Dendritic cell treated with granulocyte-macrophage colony-stimulating factor and Interleukin-4, amounts not matched to agents 40 ng/mL and 50 ng/mL, for 4 days (primary cell): Measurements from ENCODE around the gene COQ8B.
A peak's percentile ranks its signal among the peaks of the same experiment; 100 is the strongest.
"Not testable (repeated sequence)": the region's sequence is repeated elsewhere in the genome, so short reads cannot be mapped to it uniquely, and the experiment has no call there.

Source experiments
- H3K27ac Mint-ChIP-seq: one replicate; pipeline ENCODE4 v1.8.0; 2022; ENCODE audit warnings: mild to moderate bottlenecking, mixed read lengths
- H3K27me3 Mint-ChIP-seq: one replicate; pipeline ENCODE4 v1.8.0; 2022; ENCODE audit warnings: mild to moderate bottlenecking, mixed read lengths
- H3K36me3 Mint-ChIP-seq: one replicate; pipeline ENCODE4 v1.8.0; 2022; ENCODE audit warnings: low read depth, mixed read lengths
- H3K4me1 Mint-ChIP-seq: one replicate; pipeline ENCODE4 v1.8.0; 2022; ENCODE audit warnings: low read depth, mixed read lengths
- H3K4me3 Mint-ChIP-seq: one replicate; pipeline ENCODE4 v1.8.0; 2022; ENCODE audit warnings: mild to moderate bottlenecking, moderate library complexity, mixed read lengths
- H3K9me3 Mint-ChIP-seq: one replicate; pipeline ENCODE4 v1.8.0; 2022; ENCODE audit warnings: mixed read lengths
- intact Hi-C: fragments of 100-400 bp; cut with micrococcal nuclease; formaldehyde crosslinking; loops from one replicate; pipeline ENCODE4 v1.15.0; 2022

COQ8B gene

DNA sequence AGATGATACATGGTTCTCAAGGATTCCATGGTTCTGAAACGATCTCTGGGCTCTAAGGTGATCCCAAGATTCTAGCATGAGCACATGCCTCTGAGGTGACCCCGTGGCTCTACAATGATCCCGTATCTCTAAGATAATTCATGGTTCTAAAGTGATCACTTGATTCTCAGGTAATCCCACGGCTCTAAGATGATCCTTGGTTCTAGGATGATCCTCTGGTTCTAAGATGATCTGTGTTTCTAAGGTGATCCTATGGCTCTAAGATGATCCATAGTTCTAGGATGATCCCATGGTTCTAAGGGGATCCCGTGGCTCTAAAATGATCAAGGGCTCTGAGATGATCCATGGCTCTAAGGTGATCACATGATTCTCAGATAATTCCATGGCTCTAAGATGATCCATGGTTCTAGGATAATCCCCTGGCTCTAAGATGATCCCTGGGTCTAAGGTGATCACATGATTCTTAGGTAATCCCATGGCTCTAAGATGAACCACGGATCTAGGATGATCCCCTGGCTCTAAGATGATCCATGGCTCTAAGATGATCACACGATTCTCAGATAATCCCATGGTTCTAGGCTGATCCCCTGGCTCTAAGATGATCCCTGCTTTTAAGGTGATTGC lies 47.6 kb downstream of the COQ8B start:
- Mint-ChIP-seq H3K27me3 (no peaks in the 10 kb centered on the region), H3K36me3 (peaks cover 14% of the 10 kb centered on the region), H3K4me3 (no peak overlapping the region), H3K4me1 (peaks cover under 1% of the 10 kb centered on the region), H3K9me3 (no peaks in the 10 kb centered on the region), H3K27ac (no peak overlapping the region)
- intact Hi-C loops, result no loop called here

DNA sequence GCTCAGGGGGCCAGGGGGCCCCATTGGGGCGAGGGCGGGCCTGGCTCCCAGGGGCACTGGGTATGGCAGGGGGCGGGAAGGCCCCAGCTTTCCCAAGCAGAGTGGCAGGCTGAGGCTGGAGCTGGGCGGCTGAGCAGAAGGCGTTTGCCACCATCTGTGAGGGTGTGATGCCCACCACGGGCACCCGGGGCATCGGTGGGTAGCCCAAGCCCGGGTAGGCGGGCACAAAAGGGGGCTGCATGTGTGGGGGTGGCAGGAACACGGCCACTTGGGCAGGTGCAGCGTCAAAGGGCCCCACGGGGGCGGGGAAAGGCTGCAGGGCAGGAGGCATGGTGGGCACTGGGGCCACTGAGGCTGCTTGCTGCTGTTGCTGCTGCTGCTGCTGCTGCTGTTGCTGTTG lies 49.1 kb downstream of the COQ8B start:
- Mint-ChIP-seq H3K4me1 (peaks cover 15% of the 10 kb centered on the region), H3K27ac (no peak overlapping the region), H3K4me3 (no peak overlapping the region), H3K36me3 (peaks cover 14% of the 10 kb centered on the region), H3K27me3 (peaks cover 2% of the 10 kb centered on the region), H3K9me3 (no peaks in the 10 kb centered on the region)
- intact Hi-C loops, result no loop called here

DNA sequence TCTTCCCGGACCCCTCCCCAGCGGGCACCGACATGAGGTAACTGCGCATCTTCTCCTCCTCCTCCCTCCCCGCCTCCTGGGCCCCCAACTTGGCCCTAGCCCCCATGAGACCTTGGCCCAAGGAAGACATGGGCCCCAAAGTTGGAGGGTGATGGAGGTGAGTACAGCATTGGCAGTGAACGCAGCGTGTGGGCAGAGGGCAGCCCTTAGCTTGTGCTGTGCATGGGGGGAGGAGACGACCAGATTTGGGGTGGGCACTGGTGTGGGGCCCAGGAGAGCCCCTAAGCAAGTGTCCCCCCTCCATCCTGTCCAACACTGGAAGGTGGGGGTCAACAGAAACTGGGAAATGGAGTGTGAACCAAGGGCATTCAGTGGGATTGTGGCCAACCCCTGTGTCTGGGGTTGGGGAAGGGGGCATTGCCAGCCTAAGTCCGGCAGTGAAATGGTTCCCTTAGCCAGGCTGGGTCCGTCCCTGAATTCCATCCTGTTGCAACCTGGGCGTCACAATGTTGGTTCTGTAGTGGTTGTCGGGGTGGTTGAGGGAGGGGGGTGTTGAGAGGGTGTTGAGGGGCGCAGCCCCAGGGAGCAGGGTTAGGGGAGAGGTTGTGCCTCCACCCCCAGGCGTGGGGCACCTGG lies 49.8 kb downstream of the COQ8B start:
- no peaks in the 10 kb centered on the region for H3K9me3 Mint-ChIP-seq
- intact Hi-C loops, result no loop called here
- no peak overlapping the region for H3K27ac Mint-ChIP-seq
- H3K4me3 Mint-ChIP-seq, result no peak overlapping the region
- H3K4me1 Mint-ChIP-seq, result peaks cover 21% of the 10 kb centered on the region
- peaks cover 14% of the 10 kb centered on the region for H3K36me3 Mint-ChIP-seq
- peaks cover 2% of the 10 kb centered on the region for H3K27me3 Mint-ChIP-seq

DNA sequence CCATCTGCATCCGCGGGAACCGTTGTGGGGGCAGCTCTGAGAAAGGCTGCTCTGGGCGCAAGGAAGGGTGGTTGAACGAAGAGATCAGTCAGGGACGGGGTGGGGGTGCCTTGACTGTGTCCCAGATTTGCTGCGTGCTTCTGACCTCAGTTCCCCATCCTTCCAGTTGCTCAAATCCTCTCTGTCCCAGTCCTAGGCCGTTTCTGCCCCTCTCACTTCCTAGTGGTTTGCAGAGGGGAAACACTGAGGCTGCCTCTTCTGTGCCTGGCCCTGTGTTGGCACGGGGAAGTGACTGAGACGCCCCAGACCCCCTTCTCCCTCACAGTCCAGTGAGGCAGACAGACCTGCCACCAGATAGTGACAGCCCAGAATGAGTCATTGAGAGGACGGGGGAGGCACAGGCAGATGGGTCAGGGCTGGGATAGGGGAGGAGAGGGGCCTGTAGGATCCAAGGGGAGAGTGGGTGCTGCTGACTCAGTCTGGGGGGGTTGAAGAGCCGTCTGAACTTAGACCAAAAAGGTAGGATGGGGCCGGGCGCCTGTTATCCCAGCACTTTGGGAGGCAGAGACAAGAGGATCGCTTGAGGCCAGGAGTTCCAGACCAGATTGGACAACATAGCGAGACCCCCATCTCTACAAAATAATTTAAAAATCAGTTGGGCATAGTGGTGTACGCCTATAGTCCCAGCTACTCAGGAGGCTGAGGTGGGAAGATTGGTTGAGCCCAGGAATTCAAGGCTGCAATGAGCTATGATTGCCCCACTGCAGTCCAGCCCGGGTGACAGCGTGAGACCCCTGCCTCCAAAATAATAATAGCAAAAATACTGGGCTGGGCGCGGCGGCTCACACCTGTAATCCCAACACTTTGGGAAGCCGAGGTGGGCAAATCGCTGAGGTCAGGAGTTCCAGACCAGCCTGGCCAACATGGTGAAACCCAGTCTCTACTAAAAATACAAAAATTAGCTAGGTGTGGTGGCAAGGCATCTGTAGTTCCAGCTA lies 52.7 kb downstream of the COQ8B start:
- Mint-ChIP-seq H3K27me3 (peaks cover 6% of the 10 kb centered on the region), H3K27ac (peak overlapping the region; percentile 79), H3K4me3 (peak overlapping the region; percentile 81), H3K4me1 (peaks cover 21% of the 10 kb centered on the region), H3K36me3 (peaks cover 14% of the 10 kb centered on the region), H3K9me3 (no peaks in the 10 kb centered on the region)
- intact Hi-C loops, result loop anchor here (2.0 to 5.0 kb wide), 4 partner anchors 27 to 481 kb away; partner anchors contain the start of gene NUMBL

DNA sequence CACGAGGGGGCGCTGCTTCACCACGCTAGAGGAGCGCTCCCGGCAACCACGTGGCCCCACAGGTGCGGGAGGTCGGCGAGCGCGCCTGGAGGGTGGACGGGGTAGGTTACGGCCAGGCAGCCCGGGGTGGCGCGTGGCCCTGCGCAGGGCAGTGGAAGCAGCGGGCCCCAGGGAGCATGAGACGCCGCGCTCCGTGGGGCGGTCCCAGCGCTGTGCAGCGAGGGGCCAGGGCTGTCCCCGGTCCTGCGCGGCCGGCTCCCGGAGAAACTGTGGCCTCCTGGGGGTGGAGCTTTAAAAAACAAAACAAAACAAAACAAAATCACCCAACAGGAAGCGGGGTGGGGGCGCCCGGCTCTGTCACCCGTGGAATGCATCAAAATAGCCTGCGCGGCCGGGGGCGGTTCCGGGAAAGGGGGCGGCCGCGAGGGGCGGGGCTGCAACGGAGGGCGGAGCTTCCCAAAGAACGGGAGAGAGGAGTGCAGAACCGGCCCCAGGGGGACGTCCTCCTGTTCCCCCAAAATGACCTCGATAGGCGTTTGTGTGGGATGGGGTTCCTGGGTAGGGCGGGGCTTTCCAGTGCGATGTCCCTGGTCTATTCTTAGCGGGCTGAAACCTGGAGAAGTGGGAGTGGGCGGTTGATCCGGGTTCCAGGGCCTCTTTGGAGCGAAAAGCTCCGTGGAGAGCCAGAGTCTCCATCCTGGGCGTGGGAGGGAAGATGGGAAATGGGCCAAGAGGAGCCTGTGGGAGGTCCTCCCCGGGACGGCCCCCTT lies 53.6 kb downstream of the COQ8B start:
- H3K4me1 Mint-ChIP-seq, result peaks cover 21% of the 10 kb centered on the region
- peak overlapping the region; percentile 81 for H3K4me3 Mint-ChIP-seq
- peaks cover 14% of the 10 kb centered on the region for H3K36me3 Mint-ChIP-seq
- no peaks in the 10 kb centered on the region for H3K9me3 Mint-ChIP-seq
- peaks cover 6% of the 10 kb centered on the region for H3K27me3 Mint-ChIP-seq
- peak overlapping the region; percentile 79 for H3K27ac Mint-ChIP-seq
- intact Hi-C loops, result loop anchor here (2.0 to 5.0 kb wide), 4 partner anchors 28 to 482 kb away; partner anchors contain the start of gene NUMBL

DNA sequence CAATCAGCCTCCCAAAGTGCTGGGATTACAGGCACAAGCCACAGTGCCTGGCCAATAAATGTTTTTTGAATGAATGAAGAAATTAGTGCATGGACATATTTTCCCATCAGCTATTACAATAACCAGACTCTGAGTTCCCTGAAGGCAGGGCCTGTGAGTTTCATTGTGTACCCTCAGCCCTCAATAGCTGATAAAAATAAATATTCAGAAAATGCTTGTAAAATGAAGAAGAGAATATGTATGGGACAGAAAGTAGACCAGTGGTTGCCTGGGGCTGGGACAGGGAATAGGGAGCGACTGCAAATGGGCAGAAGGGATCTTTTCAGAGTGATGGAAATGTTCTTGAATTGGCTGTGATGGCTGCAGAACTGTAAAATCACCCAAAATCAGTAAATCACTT lies 55.1 kb downstream of the COQ8B start:
- peaks cover under 1% of the 10 kb centered on the region for H3K36me3 Mint-ChIP-seq
- intact Hi-C loops, result loop anchor here (2.0 to 5.0 kb wide), 4 partner anchors 29 to 483 kb away; partner anchors contain the start of gene NUMBL
- H3K27ac Mint-ChIP-seq, result no peak overlapping the region
- H3K4me3 Mint-ChIP-seq, result no peak overlapping the region
- H3K4me1 Mint-ChIP-seq, result peaks cover 21% of the 10 kb centered on the region
- peaks cover 9% of the 10 kb centered on the region for H3K27me3 Mint-ChIP-seq
- no peaks in the 10 kb centered on the region for H3K9me3 Mint-ChIP-seq

DNA sequence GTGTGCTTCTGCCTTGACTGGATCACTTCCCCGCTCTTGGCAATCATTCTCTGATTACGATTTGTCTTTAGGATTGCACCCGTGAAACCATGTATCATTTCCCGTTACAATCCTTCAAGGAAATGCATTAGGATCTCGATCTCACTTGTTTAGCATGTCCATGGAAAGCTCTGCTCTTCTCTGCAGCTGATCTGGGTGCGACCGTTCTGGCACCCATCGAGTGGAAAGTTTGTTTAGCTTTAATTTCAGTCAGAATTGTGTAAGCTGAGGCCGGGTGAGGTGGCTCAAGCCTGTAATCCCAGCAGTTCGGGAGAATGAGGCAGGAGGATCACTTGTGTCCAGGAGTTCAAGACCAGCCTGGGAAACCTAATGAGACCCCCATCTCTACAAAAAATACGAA lies 57.1 kb downstream of the COQ8B start:
- H3K4me1 Mint-ChIP-seq, result peaks cover 21% of the 10 kb centered on the region
- H3K4me3 Mint-ChIP-seq, result no peak overlapping the region
- no peak overlapping the region for H3K27ac Mint-ChIP-seq
- intact Hi-C loops, result no loop called here
- no peaks in the 10 kb centered on the region for H3K36me3 Mint-ChIP-seq
- H3K9me3 Mint-ChIP-seq, result no peaks in the 10 kb centered on the region
- H3K27me3 Mint-ChIP-seq, result peaks cover 11% of the 10 kb centered on the region

DNA sequence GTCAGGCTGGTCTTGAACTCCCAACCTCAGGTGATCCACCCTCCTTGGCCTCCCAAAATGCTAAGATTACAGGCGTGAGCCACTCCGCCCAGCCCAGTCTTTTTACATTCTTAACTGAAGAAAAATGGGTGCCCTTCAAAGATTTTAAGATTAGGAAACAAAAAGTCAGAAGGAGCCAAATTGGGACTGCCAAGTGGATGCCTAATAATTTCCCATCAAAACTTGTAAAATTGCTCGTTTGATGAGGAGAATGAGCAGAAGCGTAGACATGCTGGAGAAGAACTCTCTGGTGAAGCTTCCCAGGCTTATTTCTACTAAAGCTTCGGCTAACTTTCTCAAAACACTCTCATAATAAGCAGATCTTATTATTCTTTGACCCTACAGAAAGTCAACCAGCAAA lies 57.6 kb downstream of the COQ8B start:
- intact Hi-C loops, result no loop called here
- Mint-ChIP-seq H3K36me3 (no peaks in the 10 kb centered on the region), H3K9me3 (no peaks in the 10 kb centered on the region), H3K27ac (no peak overlapping the region), H3K27me3 (peaks cover 11% of the 10 kb centered on the region), H3K4me1 (peaks cover 21% of the 10 kb centered on the region), H3K4me3 (no peak overlapping the region)

DNA sequence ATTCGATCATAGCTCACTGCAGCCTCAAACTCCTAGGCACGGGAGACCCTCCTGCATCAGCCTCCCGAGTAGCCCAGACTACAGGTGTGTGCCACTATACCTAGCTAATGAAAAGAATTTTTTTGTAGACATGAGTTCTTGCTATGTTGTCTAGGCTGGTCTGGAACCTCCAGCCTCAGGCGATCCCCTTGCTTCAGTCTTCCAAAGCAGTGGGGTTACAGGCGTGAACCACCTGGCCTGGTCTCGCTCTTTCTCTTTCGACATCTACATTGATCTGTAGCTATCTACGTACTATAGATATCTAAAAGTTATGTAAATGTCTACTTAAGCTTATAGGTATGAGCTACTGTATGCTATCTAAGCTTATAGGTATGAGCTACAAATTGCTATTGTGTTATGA lies 58.7 kb downstream of the COQ8B start:
- no peak overlapping the region for H3K27ac Mint-ChIP-seq
- no peak overlapping the region for H3K4me3 Mint-ChIP-seq
- no peaks in the 10 kb centered on the region for H3K36me3 Mint-ChIP-seq
- no peaks in the 10 kb centered on the region for H3K9me3 Mint-ChIP-seq
- peaks cover 9% of the 10 kb centered on the region for H3K27me3 Mint-ChIP-seq
- peaks cover 10% of the 10 kb centered on the region for H3K4me1 Mint-ChIP-seq
- intact Hi-C loops, result no loop called here

DNA sequence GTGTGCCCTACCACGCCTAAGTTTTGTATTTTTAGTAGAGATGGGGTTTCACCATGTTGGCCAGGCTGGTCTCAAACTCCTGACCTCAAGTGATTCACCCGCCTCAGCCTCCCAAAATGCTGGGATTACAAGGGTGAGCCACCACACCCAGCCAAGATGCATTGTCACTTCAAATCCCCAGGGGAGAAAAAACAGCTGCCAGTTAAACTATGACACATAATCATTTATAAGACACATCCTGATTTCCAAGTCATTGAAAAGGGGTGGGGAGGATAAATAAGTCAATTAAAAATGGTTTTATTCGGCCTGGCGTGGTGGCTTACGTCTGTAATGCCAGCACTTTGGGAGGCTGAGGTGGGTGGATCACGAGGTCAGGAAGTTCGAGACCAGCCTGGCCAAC lies 61.0 kb downstream of the COQ8B start:
- H3K36me3 Mint-ChIP-seq, H3K9me3 Mint-ChIP-seq, H3K27me3 Mint-ChIP-seq, H3K4me1 Mint-ChIP-seq, H3K27ac Mint-ChIP-seq, H3K4me3 Mint-ChIP-seq, intact Hi-C loops: not testable (repeated sequence)

DNA sequence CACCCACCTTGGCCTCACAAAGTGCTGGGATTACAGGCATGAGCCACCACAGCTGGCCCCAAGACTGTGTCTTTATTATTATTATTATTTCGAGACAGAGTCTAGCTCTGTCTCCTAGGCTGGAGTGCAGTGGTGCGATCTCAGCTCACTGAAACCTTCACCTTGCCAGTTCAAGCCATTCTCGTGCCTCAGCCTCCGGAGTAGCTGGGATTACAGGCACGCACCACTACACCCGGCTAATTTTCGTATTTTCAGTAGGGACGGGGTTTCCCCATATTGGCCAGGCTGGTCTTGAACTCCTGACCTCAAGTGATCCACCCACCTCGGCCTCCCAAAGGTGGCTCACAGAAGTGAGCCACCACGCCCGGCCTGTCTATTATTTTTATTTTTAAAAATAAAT lies 64.4 kb downstream of the COQ8B start:
- H3K4me3 Mint-ChIP-seq, H3K9me3 Mint-ChIP-seq, H3K36me3 Mint-ChIP-seq, H3K27me3 Mint-ChIP-seq, H3K27ac Mint-ChIP-seq, H3K4me1 Mint-ChIP-seq, intact Hi-C loops: not testable (repeated sequence)

DNA sequence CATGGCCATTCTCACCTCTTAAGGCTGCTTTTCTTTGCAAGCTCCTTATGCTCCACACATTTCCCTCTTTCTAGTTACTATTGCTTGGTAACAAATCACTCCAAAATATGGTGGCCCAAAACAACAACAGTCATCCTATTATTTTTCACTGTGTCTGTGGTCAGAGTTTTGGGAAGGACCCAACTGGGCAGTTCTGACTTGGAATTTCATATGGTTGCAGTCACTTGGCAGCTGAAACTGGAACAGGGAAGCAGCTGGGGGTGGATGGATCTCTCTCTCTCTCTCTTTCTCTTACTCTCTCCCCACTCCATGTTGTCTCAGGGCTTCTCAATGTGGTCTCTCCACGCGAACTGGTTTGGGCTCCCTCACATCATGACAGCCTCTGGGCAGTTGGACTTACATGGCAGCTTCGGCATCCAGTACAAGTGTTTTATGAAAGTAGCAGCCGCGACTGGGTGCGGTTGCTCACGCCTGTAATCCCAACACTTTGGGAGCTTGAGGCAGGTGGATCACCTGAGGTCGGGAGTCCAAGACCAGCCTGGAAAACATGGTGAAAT lies 65.9 kb downstream of the COQ8B start:
- H3K4me1 Mint-ChIP-seq, result no peaks in the 10 kb centered on the region
- intact Hi-C loops, result no loop called here
- H3K27ac Mint-ChIP-seq, result no peak overlapping the region
- H3K9me3 Mint-ChIP-seq, result no peaks in the 10 kb centered on the region
- H3K27me3 Mint-ChIP-seq, result peaks cover 9% of the 10 kb centered on the region
- H3K36me3 Mint-ChIP-seq, result no peaks in the 10 kb centered on the region
- no peak overlapping the region for H3K4me3 Mint-ChIP-seq

DNA sequence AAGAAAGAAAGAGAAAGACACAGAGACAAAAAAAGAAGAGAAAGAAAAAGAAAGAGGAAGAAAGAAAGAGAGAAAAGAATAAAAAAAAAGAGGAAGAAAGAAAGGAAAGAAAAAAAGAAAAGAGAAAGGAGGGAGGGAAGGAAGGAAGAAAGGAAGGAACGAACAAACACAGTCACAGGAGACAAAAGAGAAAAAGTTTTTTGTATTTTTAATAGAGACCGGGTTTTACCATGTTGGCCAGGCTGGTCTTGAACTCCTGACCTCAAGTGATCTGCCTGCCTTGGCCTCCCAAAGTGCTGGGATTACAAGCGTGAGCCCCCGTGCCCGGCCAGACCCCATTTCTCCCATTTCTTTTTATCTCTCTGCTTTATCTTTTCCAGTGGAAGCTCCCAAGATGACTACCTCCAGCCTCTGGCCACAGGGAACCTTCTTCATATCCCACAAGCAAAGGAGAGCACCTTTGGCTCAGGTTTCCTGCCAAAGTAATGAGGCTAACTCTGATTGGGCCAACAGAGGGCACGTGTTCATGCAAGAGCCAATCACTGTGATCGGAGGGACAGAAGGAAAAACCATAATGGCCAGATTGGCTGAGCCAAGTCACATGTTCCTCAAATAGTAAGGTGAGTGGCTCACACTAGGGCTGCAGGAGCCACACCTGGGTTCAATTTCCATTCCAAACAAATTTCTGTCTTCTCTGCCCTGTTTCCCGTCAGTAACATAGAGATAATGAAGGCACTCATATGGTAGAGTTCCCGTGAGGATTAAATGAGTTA lies 66.6 kb downstream of the COQ8B start:
- H3K4me1 Mint-ChIP-seq, H3K36me3 Mint-ChIP-seq, H3K4me3 Mint-ChIP-seq, H3K9me3 Mint-ChIP-seq, H3K27ac Mint-ChIP-seq, intact Hi-C loops: not testable (repeated sequence)
- peaks cover 11% of the 10 kb centered on the region for H3K27me3 Mint-ChIP-seq
